Measurements from ENCODE around the gene CMSS1.

DNA sequence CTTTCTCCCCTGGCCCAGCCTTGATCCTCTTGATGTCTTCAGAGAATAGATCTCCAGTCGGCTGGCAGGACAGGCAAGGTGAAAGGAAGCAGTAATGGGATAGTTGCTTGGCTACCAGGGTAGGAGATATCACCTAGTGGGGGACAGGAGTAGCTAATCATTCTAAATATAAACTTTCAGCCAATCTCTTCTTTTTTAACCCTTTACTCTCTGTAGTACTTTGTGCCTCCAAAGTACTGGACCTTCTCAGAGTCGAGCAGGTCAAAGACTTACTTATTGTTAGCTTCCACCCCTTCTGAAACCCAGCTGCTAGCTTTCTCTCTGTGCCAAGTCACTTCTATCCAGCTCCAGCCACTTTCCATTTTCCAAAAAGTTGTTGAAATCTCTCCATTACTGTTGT lies 340.0 kb downstream of the CMSS1 start:
- TF ChIP-seq, protein P1, sequence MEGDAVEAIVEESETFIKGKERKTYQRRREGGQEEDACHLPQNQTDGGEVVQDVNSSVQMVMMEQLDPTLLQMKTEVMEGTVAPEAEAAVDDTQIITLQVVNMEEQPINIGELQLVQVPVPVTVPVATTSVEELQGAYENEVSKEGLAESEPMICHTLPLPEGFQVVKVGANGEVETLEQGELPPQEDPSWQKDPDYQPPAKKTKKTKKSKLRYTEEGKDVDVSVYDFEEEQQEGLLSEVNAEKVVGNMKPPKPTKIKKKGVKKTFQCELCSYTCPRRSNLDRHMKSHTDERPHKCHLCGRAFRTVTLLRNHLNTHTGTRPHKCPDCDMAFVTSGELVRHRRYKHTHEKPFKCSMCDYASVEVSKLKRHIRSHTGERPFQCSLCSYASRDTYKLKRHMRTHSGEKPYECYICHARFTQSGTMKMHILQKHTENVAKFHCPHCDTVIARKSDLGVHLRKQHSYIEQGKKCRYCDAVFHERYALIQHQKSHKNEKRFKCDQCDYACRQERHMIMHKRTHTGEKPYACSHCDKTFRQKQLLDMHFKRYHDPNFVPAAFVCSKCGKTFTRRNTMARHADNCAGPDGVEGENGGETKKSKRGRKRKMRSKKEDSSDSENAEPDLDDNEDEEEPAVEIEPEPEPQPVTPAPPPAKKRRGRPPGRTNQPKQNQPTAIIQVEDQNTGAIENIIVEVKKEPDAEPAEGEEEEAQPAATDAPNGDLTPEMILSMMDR (IDR thresholded peaks at IDR 0.05), result no peak
- no peak for TF ChIP-seq POLR2A (IDR thresholded peaks at IDR 0.05)

All from adrenal gland (tissue), 5 donors.